Spleen (tissue), 11 donors: ENCODE results near the gene MMP23B. TPM values are rescaled to one million over a fixed set of nuclear protein-coding genes. Genes with fewer than 3 reads are reported as not detected.

Experiments used
- DNase-seq: peaks from one replicate; pipeline ENCODE4 v3.0.0-alpha.2; 2020
- H3K27ac ChIP-seq, 8 donors: fragments of 200-600 bp; sonication (generic) in 7 of 8; 1 replicate in 4 of 8; 2 replicates in 4 of 8; pipeline versions ENCODE4 v1.5.0 to v1.8.0; 2016 to 2021; ENCODE audit warnings: inconsistent platforms in 4 of 8, mild to moderate bottlenecking in 4 of 8, moderate library complexity in 1 of 8
- H3K27me3 ChIP-seq, 7 donors: fragments of 200-600 bp; sonication (generic) in 6 of 7; replicated peaks in 1 of 7; 1 replicate in 4 of 7; 2 replicates in 3 of 7; pipeline versions ENCODE4 v1.5.0 to v1.8.0; 2016 to 2021; ENCODE audit warnings: inconsistent platforms in 3 of 7, mild to moderate bottlenecking in 1 of 7
- H3K36me3 ChIP-seq, 6 donors: fragments of 200-600 bp; sonication (generic) in 5 of 6; 1 replicate in 4 of 6; 2 replicates in 2 of 6; pipeline versions ENCODE4 v1.5.0 to v1.8.0; 2016 to 2021; ENCODE audit warnings: inconsistent platforms in 2 of 6
- H3K4me1 ChIP-seq, 6 donors: fragments of 200-600 bp; sonication (generic) in 5 of 6; 1 replicate in 3 of 6; 2 replicates in 3 of 6; pipeline versions ENCODE4 v1.5.0 to v1.8.0; 2016 to 2021; ENCODE audit warnings: inconsistent platforms in 3 of 6
- H3K4me3 ChIP-seq, 8 donors: fragments of 200-600 bp; sonication (generic) in 7 of 8; 1 replicate in 4 of 8; 2 replicates in 4 of 8; pipeline versions ENCODE4 v1.5.0 to v1.8.0; 2016 to 2021; ENCODE audit warnings: inconsistent platforms in 4 of 8, mild to moderate bottlenecking in 4 of 8, moderate library complexity in 2 of 8
- H3K9me3 ChIP-seq, 8 donors: fragments of 200-600 bp; sonication (generic) in 7 of 8; 1 replicate in 4 of 8; 2 replicates in 4 of 8; pipeline versions ENCODE4 v1.5.0 to v1.8.0; 2016 to 2021; ENCODE audit warnings: inconsistent platforms in 4 of 8
- POLR2A ChIP-seq, 3 donors: fragments of 450-650 bp; IDR thresholded peaks; one replicate each; pipeline ENCODE4 v1.5.1; 2017; ENCODE audit warnings: antibody characterized with exemption in 3 of 3, mild to moderate bottlenecking in 1 of 3
- POLR2AphosphoS5 ChIP-seq, 3 donors: sonication (generic); formaldehyde crosslinking; IDR thresholded peaks; one replicate each; pipeline ENCODE4 v1.5.1; 2017; ENCODE audit warnings: antibody characterized with exemption in 3 of 3
- WGBS, 5 donors: extraction: QIAGEN DNeasy Blood & Tissue Kit in 3 of 5; methylation state at CpG; one replicate each; pipeline versions ENCODE4 v1.1.5 to v1.1.7; 2013 to 2018; 5-methylcytosine and 5-hydroxymethylcytosine counted together
- intact Hi-C: fragments of 100-400 bp; cut with DNase I; formaldehyde crosslinking; loops from one replicate; pipeline ENCODE4 v1.15.0; 2023; ENCODE audit warnings: low total_unique reads
- polyA plus RNA-seq, 3 donors: library from polyadenylated mRNA; stranded (reverse); fragments of 200-250 nt; gene quantifications; one replicate each; pipeline ENCODE4 v1.2.1, GENCODE V29; 2013
- total RNA-seq, 7 donors: library from RNA; depleted of rRNA in 3 of 7; stranded (reverse); fragments of >200 nt in 3 of 7; fragmentation: NEBNext Ultra II Directional in 4 of 7; extraction: Animal tissue kit (Norgen Biotek cat#: 25700) in 4 of 7; gene quantifications; one replicate each; pipeline versions ENCODE4 v1.1.0 to v1.2.1, GENCODE V29; 2016 to 2021
- TF ChIP-seq, protein P1 (sequence below), 11 experiments: fragments of 200-600 bp in 7 of 11; fragments of 450-650 bp in 4 of 11; sonication (generic) in 4 of 11; IDR thresholded peaks in 8 of 11; conservative IDR thresholded peaks in 3 of 11; 1 replicate in 7 of 11; 2 replicates in 4 of 11; pipeline versions ENCODE4 v1.4.0 to v1.8.0; 2016 to 2021; ENCODE audit warnings: antibody characterized with exemption in 11 of 11, inconsistent platforms in 4 of 11, mild to moderate bottlenecking in 1 of 11
- donor health status: healthy with polysubstance abuse.
- donor health status: DM: no; HTN: no; CAD: no; lungs with moderate emphysema.
- donor health status: DM: no; HTN: no; CAD: no.
- donor health status: Bipolar disorder and iron deficiency.
- donor health status: healthy.
- donor health status: DM: no; HTN: no; CAD: no.
- donor health status: DM: yes; HTN: yes; CAD: no.

The MMP23B gene
- total and polyA plus RNA-seq, 10 donors: 1.4 to 9.3 (median 5.9) TPM

DNA sequence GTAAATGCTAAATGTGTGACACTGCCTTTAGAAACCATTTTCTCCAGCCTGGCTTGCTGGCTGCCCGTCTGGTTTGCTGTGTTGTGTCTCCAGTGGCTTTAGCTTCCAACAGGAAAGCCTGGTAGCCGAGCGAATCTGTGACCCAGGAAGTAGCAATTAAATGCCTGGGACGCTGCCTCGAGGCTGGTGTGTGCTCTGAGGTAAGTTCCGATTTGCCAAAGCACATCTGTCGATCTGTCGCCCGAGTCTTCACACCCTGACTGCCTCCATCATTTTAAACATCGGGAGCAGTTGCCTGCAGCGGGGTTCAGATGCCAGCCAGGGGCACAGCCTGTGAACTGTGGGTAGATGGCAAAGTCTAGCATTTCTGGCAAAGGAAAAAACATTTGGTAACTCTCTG is 14.5 kb upstream of the MMP23B start:
- Histone ChIP-seq H3K4me1 (peaks cover 16 to 57% (median 37%) of the 10 kb centered on the region in 6 donors), H3K27ac (no peak overlapping the region), H3K27me3 (no peaks in the 10 kb centered on the region), H3K4me3 (no peak overlapping the region), H3K9me3 (no peaks in the 10 kb centered on the region), H3K36me3 (peaks cover 0 to 22% (median 0%) of the 10 kb centered on the region in 6 donors)
- TF ChIP-seq POLR2AphosphoS5 (IDR thresholded peaks at IDR 0.05) (no peak), POLR2A (IDR thresholded peaks at IDR 0.05) (no peak)
- TF ChIP-seq, protein P1, sequence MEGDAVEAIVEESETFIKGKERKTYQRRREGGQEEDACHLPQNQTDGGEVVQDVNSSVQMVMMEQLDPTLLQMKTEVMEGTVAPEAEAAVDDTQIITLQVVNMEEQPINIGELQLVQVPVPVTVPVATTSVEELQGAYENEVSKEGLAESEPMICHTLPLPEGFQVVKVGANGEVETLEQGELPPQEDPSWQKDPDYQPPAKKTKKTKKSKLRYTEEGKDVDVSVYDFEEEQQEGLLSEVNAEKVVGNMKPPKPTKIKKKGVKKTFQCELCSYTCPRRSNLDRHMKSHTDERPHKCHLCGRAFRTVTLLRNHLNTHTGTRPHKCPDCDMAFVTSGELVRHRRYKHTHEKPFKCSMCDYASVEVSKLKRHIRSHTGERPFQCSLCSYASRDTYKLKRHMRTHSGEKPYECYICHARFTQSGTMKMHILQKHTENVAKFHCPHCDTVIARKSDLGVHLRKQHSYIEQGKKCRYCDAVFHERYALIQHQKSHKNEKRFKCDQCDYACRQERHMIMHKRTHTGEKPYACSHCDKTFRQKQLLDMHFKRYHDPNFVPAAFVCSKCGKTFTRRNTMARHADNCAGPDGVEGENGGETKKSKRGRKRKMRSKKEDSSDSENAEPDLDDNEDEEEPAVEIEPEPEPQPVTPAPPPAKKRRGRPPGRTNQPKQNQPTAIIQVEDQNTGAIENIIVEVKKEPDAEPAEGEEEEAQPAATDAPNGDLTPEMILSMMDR (IDR thresholded peaks at IDR 0.05 in 8 of 11, conservative IDR thresholded peaks at IDR 0.05 in 3 of 11): no peak
- intact Hi-C loops: no loop called here
- 89 to 94% (median 91%) methylated on average over 11 of the region's 11 CpGs for WGBS, 5 donors
- peak; percentile 69 for DNase-seq

DNA sequence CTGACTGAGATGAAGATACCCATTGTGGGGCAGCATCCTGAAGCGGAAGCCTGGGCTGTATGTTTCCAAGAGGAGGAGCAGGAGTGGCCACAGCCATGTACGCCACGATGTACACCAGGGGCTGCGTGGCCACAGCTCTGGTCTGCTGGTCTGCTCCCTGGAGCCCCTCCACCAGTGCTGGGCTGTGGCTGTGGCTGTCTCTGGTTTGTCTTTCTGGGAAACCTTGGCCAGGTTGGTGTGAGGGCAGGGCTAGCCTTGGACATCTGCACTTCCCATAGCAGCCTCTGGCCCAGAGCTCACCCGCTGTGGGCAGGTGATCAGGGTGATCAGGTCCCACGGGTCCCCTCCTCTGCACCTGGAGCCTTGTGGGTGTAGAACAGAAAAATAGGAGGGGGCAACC is 14.0 kb upstream of the MMP23B start:
- DNase-seq: peak; percentile 70
- Histone ChIP-seq H3K36me3 (peaks cover 0 to 22% (median 0%) of the 10 kb centered on the region in 6 donors), H3K4me1 (peaks cover 16 to 53% (median 37%) of the 10 kb centered on the region in 6 donors), H3K4me3 (no peak overlapping the region), H3K9me3 (no peaks in the 10 kb centered on the region), H3K27me3 (no peaks in the 10 kb centered on the region), H3K27ac (no peak overlapping the region)
- WGBS, 5 donors: 92 to 97% (median 93%) methylated on average over 6 of the region's 6 CpGs
- intact Hi-C loops: no loop called here
- TF ChIP-seq POLR2A (IDR thresholded peaks at IDR 0.05): no peak
- TF ChIP-seq, protein P1 (IDR thresholded peaks at IDR 0.05 in 8 of 11, conservative IDR thresholded peaks at IDR 0.05 in 3 of 11): no peak
- no peak for TF ChIP-seq POLR2AphosphoS5 (IDR thresholded peaks at IDR 0.05)

DNA sequence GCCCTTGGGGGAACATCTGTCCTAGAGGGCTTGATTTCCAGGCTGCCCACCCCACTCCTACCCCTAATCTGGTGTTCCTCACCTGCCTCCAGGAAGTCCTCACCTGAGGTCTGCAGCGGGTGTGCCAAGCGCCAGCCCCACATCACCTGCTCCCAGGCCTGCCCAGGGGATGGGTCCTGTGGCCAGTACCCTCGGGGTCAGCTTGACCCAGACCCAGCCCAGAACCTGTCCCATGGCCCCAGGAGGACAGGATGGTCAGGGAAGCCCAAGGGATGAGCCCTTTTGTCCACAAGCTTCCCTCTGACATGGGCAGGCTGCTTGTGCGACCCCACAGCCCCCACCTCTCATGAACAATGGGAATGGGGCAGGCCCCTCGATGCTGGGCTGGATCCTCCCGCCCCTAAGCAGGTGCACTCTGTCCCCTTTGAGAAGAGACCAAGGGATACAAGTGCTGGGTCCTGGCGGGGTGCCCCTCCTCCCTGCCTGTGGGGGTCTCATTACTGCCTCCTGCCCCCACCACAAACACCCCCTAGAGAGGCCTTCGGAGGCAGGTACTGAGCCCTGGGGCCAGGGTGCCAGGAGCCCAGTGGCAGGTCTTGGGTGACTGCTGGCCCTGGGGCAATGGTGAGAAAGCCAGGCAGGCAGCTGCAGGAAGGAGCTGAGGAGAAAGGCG is 13.4 kb upstream of the MMP23B start:
- 93 to 95% (median 94%) methylated on average over 7 to 9 of the region's 9 CpGs for WGBS, 5 donors
- DNase-seq: peak; percentile 77
- Histone ChIP-seq H3K27me3 (no peaks in the 10 kb centered on the region), H3K36me3 (peaks cover 0 to 27% (median 0%) of the 10 kb centered on the region in 6 donors), H3K27ac (no peak overlapping the region), H3K9me3 (no peaks in the 10 kb centered on the region), H3K4me3 (no peak overlapping the region), H3K4me1 (peaks cover 16 to 47% (median 34%) of the 10 kb centered on the region in 6 donors)
- no peak for TF ChIP-seq POLR2A (IDR thresholded peaks at IDR 0.05)
- TF ChIP-seq, protein P1 (IDR thresholded peaks at IDR 0.05 in 8 of 11, conservative IDR thresholded peaks at IDR 0.05 in 3 of 11): no peak
- TF ChIP-seq POLR2AphosphoS5 (IDR thresholded peaks at IDR 0.05): no peak
- intact Hi-C loops: no loop called here

DNA sequence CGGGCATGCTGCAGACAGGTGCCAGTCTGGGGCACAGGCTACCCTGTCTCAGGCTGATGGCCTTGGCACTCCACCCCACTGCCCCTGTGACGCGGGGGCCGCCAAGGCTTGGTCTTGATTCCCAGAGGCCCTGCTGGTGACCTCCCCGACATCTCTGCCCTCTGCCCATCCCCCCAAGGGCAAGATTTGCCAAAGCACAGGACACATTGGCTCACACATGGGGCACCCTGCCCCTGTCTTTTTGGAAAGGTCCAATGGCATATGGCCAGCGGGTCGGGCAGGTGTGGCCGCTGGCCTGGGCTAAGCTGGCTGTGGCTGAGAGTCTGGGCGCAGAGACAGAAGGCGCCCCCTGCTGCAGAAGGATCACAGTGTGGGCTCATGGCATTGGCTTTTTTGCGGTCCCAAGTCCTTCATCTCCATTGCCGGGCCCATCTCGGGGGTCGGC is 12.0 kb upstream of the MMP23B start:
- no peak for DNase-seq
- H3K27ac ChIP-seq: no peak overlapping the region

More for the DNA sequence above, 12.0 kb upstream of the MMP23B start:
- H3K36me3 ChIP-seq: peaks cover 0 to 41% (median 0%) of the 10 kb centered on the region in 6 donors
- intact Hi-C loops: no loop called here
- no peak overlapping the region for H3K4me3 ChIP-seq
- no peaks in the 10 kb centered on the region for H3K27me3 ChIP-seq
- no peak for TF ChIP-seq POLR2AphosphoS5 (IDR thresholded peaks at IDR 0.05)
- TF ChIP-seq, protein P1 (IDR thresholded peaks at IDR 0.05 in 8 of 11, conservative IDR thresholded peaks at IDR 0.05 in 3 of 11): peak in 1 of 11 experiments; percentile 10
- no peak for TF ChIP-seq POLR2A (IDR thresholded peaks at IDR 0.05)
- H3K4me1 ChIP-seq: peaks cover 9 to 33% (median 20%) of the 10 kb centered on the region in 6 donors
- H3K9me3 ChIP-seq: no peaks in the 10 kb centered on the region
- WGBS, 5 donors: 81 to 94% (median 85%) methylated on average over 9 to 14 of the region's 14 CpGs
